IMR-90 (cell line): ENCODE measurements around the gene CDH13. TPM values are rescaled to one million over a fixed set of nuclear protein-coding genes. Genes with fewer than 3 reads are reported as not detected.

Source experiments
- ATAC-seq: fragments of 200-7000 bp; cut with Tn5 transposase; 2 replicates; pipeline ENCODE4 v1.9.1; 2020; ENCODE audit warnings: low read depth, mild to moderate bottlenecking, moderate library complexity
- BruUV-seq: library from RNA; stranded (reverse); fragments of 400-500 nt; replicated peaks from 2 replicates; lab custom pipeline; 2021; lab: Mats Ljungman, UMichigan
- CTCF ChIA-PET: fragments of 300-600 bp; formaldehyde crosslinking; extraction: SDS; loops from one replicate; lab custom pipeline; 2021; ENCODE audit warnings: antibody characterized with exemption; lab: Yijun Ruan, JAX
- POLR2A ChIA-PET: fragments of 300-600 bp; sonication (Branson Sonifier 250); formaldehyde crosslinking; loops from one replicate; lab custom pipeline; 2022; ENCODE audit warnings: antibody characterized with exemption; ENCODE audit not compliant: unreplicated experiment; lab: Charles Lee
- DNase-seq: peaks from one replicate; pipeline ENCODE4 v3.0.0; 2013
- H2AFZ ChIP-seq: replicated peaks from 2 replicates; pipeline ENCODE3; 2013; ENCODE audit warnings: low read length, mild to moderate bottlenecking; ENCODE audit not compliant: poor library complexity
- H2AK5ac ChIP-seq: 2 replicates; pipeline ENCODE4 v1.6.1; 2013; ENCODE audit warnings: low read depth, low read length, inconsistent platforms
- H2AK9ac ChIP-seq: replicated peaks from 2 replicates; pipeline ENCODE3; 2013; ENCODE audit warnings: mild to moderate bottlenecking, low read depth, low read length, moderate library complexity; ENCODE audit not compliant: poor library complexity
- H2BK120ac ChIP-seq: 2 replicates; pipeline ENCODE4 v1.6.1; 2013; ENCODE audit warnings: low read depth, low read length, inconsistent platforms
- H2BK15ac ChIP-seq: 3 replicates; pipeline ENCODE4 v1.6.1; 2013; ENCODE audit warnings: low read depth, low read length, inconsistent platforms
- H2BK20ac ChIP-seq: 2 replicates; pipeline ENCODE4 v1.6.1; 2013; ENCODE audit warnings: low read depth, mild to moderate bottlenecking, inconsistent platforms, low read length, moderate library complexity
- H2BK5ac ChIP-seq: 2 replicates; pipeline ENCODE4 v1.6.1; 2013; ENCODE audit warnings: mild to moderate bottlenecking, low read depth, low read length, inconsistent platforms; ENCODE audit not compliant: poor library complexity, severe bottlenecking
- H3K14ac ChIP-seq: replicated peaks from 2 replicates; pipeline ENCODE4 v1.6.1; 2013; ENCODE audit warnings: low read depth, low read length, inconsistent platforms
- H3K18ac ChIP-seq: 2 replicates; pipeline ENCODE4 v1.6.1; 2013; ENCODE audit warnings: low read depth, low read length, control low read depth
- H3K23ac ChIP-seq: 2 replicates; pipeline ENCODE4 v1.6.1; 2013; ENCODE audit warnings: low read depth, low read length, inconsistent platforms
- H3K27ac ChIP-seq: 2 replicates; pipeline ENCODE4 v1.5.1; 2013; ENCODE audit warnings: mild to moderate bottlenecking, control low read depth, low read length; ENCODE audit not compliant: insufficient read depth
- H3K27me3 ChIP-seq: 2 replicates; pipeline ENCODE4 v1.6.1; 2013; ENCODE audit warnings: low read length; ENCODE audit not compliant: control insufficient read depth, insufficient read depth
- H3K36me3 ChIP-seq: 2 replicates; pipeline ENCODE4 v1.6.1; 2013; ENCODE audit warnings: low read length, mixed read lengths; ENCODE audit not compliant: control insufficient read depth, insufficient read depth
- H3K4ac ChIP-seq: 2 replicates; pipeline ENCODE4 v1.6.1; 2013; ENCODE audit warnings: low read depth, low read length, inconsistent platforms
- H3K4me1 ChIP-seq: 2 replicates; pipeline ENCODE4 v1.6.1; 2013; ENCODE audit warnings: low read length, mixed read lengths; ENCODE audit not compliant: control insufficient read depth, insufficient read depth
- H3K4me2 ChIP-seq: 2 replicates; pipeline ENCODE4 v1.6.1; 2013; ENCODE audit warnings: low read depth, mild to moderate bottlenecking, control low read depth, low read length, moderate library complexity
- H3K4me3 ChIP-seq: 2 replicates; pipeline ENCODE4 v1.5.1; 2013; ENCODE audit warnings: low read depth, mild to moderate bottlenecking, control low read depth, low read length, moderate library complexity; ENCODE audit not compliant: insufficient read depth
- H3K56ac ChIP-seq: 2 replicates; pipeline ENCODE4 v1.6.1; 2013; ENCODE audit warnings: low read length, inconsistent platforms; ENCODE audit not compliant: insufficient read depth; ENCODE audit errors: extremely low read depth
- H3K79me1 ChIP-seq, 2 experiments: 2 replicates each; pipeline ENCODE4 v1.6.1; 2013; ENCODE audit warnings: low read length in 2 of 2, inconsistent platforms in 1 of 2, low read depth in 1 of 2
- H3K9ac ChIP-seq: 2 replicates; pipeline ENCODE4 v1.6.1; 2013; ENCODE audit warnings: low read depth, low read length, control low read depth
- H3K9me1 ChIP-seq: 2 replicates; pipeline ENCODE4 v1.6.1; 2013; ENCODE audit warnings: low read length, inconsistent platforms; ENCODE audit not compliant: insufficient read depth
- H3K9me3 ChIP-seq: 2 replicates; pipeline ENCODE4 v1.6.1; 2013; ENCODE audit warnings: low read length; ENCODE audit not compliant: control insufficient read depth, insufficient read depth
- H4K20me1 ChIP-seq: 2 replicates; pipeline ENCODE4 v1.6.1; 2013; ENCODE audit warnings: low read length, inconsistent platforms; ENCODE audit not compliant: insufficient read depth
- H4K5ac ChIP-seq: 2 replicates; pipeline ENCODE4 v1.6.1; 2013; ENCODE audit warnings: mild to moderate bottlenecking, low read depth, low read length, control low read depth
- H4K8ac ChIP-seq, 2 experiments: 2 replicates each; pipeline ENCODE4 v1.6.1; 2013; ENCODE audit warnings: low read depth in 2 of 2, low read length in 2 of 2, control low read depth in 1 of 2, inconsistent platforms in 1 of 2
- H4K91ac ChIP-seq: 2 replicates; pipeline ENCODE4 v1.6.1; 2013; ENCODE audit warnings: low read depth, low read length, inconsistent platforms; ENCODE audit not compliant: insufficient read depth
- CEBPB ChIP-seq: IDR thresholded peaks from 2 replicates; pipeline ENCODE4 v1.6.1; 2012; ENCODE audit warnings: low read depth, low read length, improper control_type of control experiment
- CHD1 ChIP-seq: IDR thresholded peaks from 2 replicates; pipeline ENCODE4 v1.6.1; 2012; ENCODE audit warnings: low read depth, low read length, improper control_type of control experiment
- FOS ChIP-seq: fragments of 150-350 bp; IDR thresholded peaks from 2 replicates; pipeline ENCODE4 v1.6.1; 2016; ENCODE audit warnings: low read depth, low read length
- MAFK ChIP-seq: IDR thresholded peaks from 2 replicates; pipeline ENCODE4 v1.6.1; 2012; ENCODE audit warnings: low read depth, low read length, improper control_type of control experiment
- POLR2A ChIP-seq: IDR thresholded peaks from 2 replicates; pipeline ENCODE4 v1.6.1; 2012; ENCODE audit warnings: mild to moderate bottlenecking, low read depth, low read length
- RFX5 ChIP-seq: IDR thresholded peaks from 2 replicates; pipeline ENCODE4 v1.8.0; 2012; ENCODE audit warnings: low read depth, mild to moderate bottlenecking, low read length, moderate library complexity
- SMC3 ChIP-seq: fragments of 150-350 bp; IDR thresholded peaks from 2 replicates; pipeline ENCODE4 v1.6.1; 2016; ENCODE audit warnings: low read depth, mild to moderate bottlenecking, antibody characterized with exemption, low read length, moderate library complexity
- WGBS, 2 experiments: methylation state at CpG; one replicate each; pipeline versions ENCODE4 v1.1.5 to v1.1.7; 2013; ENCODE audit warnings: missing lambda C conversion rate in 2 of 2; ENCODE audit not compliant: insufficient read length in 1 of 2; ENCODE audit errors: extremely low coverage in 2 of 2; 5-methylcytosine and 5-hydroxymethylcytosine counted together
- dilution Hi-C: fragments of 300-500 bp; cut with HindIII; formaldehyde crosslinking; loops from one replicate; pipeline ENCODE4 v1.14.3; 2018; ENCODE audit warnings: low sequenced_read_pairs; ENCODE audit not compliant: unreplicated experiment
- in situ Hi-C: fragments of 300-500 bp; cut with MboI; formaldehyde crosslinking; loops from 3 replicates; pipeline ENCODE4 v1.14.3; 2019; ENCODE audit warnings: low sequenced_read_pairs, inconsistent platforms, mixed read lengths
- intact Hi-C: fragments of 100-400 bp; cut with micrococcal nuclease; formaldehyde crosslinking; loops from 2 replicates; pipeline ENCODE4 v1.10.0; 2022
- polyA plus RNA-seq, 3 experiments: library from polyadenylated mRNA; depleted of rRNA; stranded (reverse); fragments of >200 nt; gene quantifications; 2 replicates each; pipeline ENCODE4 v1.2.3, GENCODE V29; 2012; ENCODE audit warnings: low replicate concordance in 1 of 3
- total RNA-seq: library from RNA; depleted of rRNA; stranded (reverse); fragments of >200 nt; gene quantifications from 2 replicates; pipeline ENCODE4 v1.2.3, GENCODE V29; 2012
- TF ChIP-seq, protein P1 (sequence below): conservative IDR thresholded peaks from 2 replicates; pipeline ENCODE4 v1.5.1; 2012; ENCODE audit warnings: mild to moderate bottlenecking, low read depth, low read length, improper control_type of control experiment
- TF ChIP-seq, protein P2 (sequence below): fragments of 150-350 bp; IDR thresholded peaks from 2 replicates; pipeline ENCODE4 v1.6.1; 2017; ENCODE audit warnings: mild to moderate bottlenecking, antibody characterized with exemption, low read length, low read depth

The CDH13 gene
- total and polyA plus RNA-seq, 2 of the 4 experiments (the other 2 are of a cell fraction) = 61.6 to 74.7 TPM

DNA sequence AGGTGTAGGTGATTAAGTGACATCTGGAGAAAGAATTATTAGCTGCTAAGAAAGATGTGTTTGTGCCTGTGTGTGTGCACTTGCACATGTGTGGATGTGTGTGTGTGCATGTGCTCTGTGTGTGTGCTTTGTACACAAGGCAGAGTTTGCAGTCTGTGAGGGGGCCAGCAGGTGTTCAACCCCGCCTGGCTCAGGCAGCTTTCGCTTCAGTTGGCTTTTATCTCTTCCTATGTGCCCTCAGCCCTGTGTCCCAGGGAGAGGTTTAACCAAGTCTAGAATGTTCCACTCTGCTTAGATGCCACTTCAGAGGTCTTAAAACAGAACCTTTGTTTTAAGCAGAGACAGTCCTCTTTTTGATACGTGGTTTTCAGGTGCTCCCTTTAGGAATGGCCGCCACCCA lies 58.8 kb downstream of the CDH13 start:
- H2BK15ac ChIP-seq = no peak overlapping the region
- H4K5ac ChIP-seq = no peak overlapping the region
- no peak overlapping the region for H3K9ac ChIP-seq
- H3K4ac ChIP-seq = no peak overlapping the region
- no peaks in the 10 kb centered on the region for H4K20me1 ChIP-seq
- H3K79me1 ChIP-seq = peaks cover 2 to 48% of the 10 kb centered on the region in 2 experiments; a peak in 2 of 4 replicates
- H3K14ac ChIP-seq = no peak overlapping the region
- no peak overlapping the region for H2AFZ ChIP-seq
- ATAC-seq = no peak
- no peaks in the 10 kb centered on the region; the same call in 1 of the 2 replicates for H3K9me3 ChIP-seq
- H4K91ac ChIP-seq = no peak overlapping the region
- no peak overlapping the region for H3K18ac ChIP-seq
- H3K56ac ChIP-seq = no peak overlapping the region
- H2BK5ac ChIP-seq = no peak overlapping the region
- no peak overlapping the region for H2AK5ac ChIP-seq
- in situ Hi-C loops = no loop called here
- no peak overlapping the region for H4K8ac ChIP-seq
- no peak for DNase-seq
- H3K36me3 ChIP-seq = no peaks in the 10 kb centered on the region
- dilution Hi-C loops = no loop called here
- H3K27ac ChIP-seq = no peak overlapping the region
- no peak overlapping the region for H2BK120ac ChIP-seq
- CTCF ChIA-PET = no interaction called here
- H3K4me2 ChIP-seq = no peak overlapping the region
- no peak overlapping the region for H2AK9ac ChIP-seq
- 0 out of 2 replicates have a peak, but pooled peaks cover 4% of the 10 kb centered on the region for H3K9me1 ChIP-seq
- POLR2A ChIA-PET = no interaction called here
- no TSS peak for BruUV-seq
- H3K23ac ChIP-seq = no peak overlapping the region
- no peak for TF ChIP-seq RFX5
- TF ChIP-seq POLR2A = no peak
- TF ChIP-seq CHD1 = no peak
- TF ChIP-seq, protein P1, sequence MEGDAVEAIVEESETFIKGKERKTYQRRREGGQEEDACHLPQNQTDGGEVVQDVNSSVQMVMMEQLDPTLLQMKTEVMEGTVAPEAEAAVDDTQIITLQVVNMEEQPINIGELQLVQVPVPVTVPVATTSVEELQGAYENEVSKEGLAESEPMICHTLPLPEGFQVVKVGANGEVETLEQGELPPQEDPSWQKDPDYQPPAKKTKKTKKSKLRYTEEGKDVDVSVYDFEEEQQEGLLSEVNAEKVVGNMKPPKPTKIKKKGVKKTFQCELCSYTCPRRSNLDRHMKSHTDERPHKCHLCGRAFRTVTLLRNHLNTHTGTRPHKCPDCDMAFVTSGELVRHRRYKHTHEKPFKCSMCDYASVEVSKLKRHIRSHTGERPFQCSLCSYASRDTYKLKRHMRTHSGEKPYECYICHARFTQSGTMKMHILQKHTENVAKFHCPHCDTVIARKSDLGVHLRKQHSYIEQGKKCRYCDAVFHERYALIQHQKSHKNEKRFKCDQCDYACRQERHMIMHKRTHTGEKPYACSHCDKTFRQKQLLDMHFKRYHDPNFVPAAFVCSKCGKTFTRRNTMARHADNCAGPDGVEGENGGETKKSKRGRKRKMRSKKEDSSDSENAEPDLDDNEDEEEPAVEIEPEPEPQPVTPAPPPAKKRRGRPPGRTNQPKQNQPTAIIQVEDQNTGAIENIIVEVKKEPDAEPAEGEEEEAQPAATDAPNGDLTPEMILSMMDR = no peak
- TF ChIP-seq, protein P2, sequence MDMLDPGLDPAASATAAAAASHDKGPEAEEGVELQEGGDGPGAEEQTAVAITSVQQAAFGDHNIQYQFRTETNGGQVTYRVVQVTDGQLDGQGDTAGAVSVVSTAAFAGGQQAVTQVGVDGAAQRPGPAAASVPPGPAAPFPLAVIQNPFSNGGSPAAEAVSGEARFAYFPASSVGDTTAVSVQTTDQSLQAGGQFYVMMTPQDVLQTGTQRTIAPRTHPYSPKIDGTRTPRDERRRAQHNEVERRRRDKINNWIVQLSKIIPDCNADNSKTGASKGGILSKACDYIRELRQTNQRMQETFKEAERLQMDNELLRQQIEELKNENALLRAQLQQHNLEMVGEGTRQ = no peak
- TF ChIP-seq SMC3 = no peak
- TF ChIP-seq CEBPB = no peak
- no peak for TF ChIP-seq FOS
- TF ChIP-seq MAFK = no peak
- no CpG with 5 or more reads among the region's 4 CpGs for WGBS, 2 experiments
- no peak overlapping the region for H2BK20ac ChIP-seq
- H3K4me3 ChIP-seq = no peak overlapping the region
- intact Hi-C loops = no loop called here
- no peaks in the 10 kb centered on the region for H3K4me1 ChIP-seq
- H3K27me3 ChIP-seq = no peaks in the 10 kb centered on the region
